ENCODE results near the gene HDAC9. TPM values are rescaled to one million over a fixed set of nuclear protein-coding genes. Genes with fewer than 3 reads are reported as not detected.

HDAC9 gene
- total and polyA plus RNA-seq, 2 donors (not counting 1 experiment from before 2014, with no cell fraction given): 2.9 to 7.9 TPM

GRCh38 chr7:18860221-18860620 lies 364.7 kb downstream of the HDAC9 start:
- Histone ChIP-seq H2AFZ (ENCODE audit: low read length) (no peak overlapping the region), H3K27me3 (ENCODE audit: control insufficient read depth, insufficient read depth, low read length) (no peaks in the 10 kb centered on the region), H3K4me3 (replicated peaks in 1 of 4; ENCODE audit: control extremely low read depth in 1 of 4, insufficient read depth in 1 of 4, low read depth in 3 of 4, low read length in 4 of 4) (no peak overlapping the region), H3K79me2 (ENCODE audit: control insufficient read depth, insufficient read depth, low read length) (no peaks in the 10 kb centered on the region), H3K4me2 (ENCODE audit: extremely low read depth, insufficient read depth, low read length) (no peak overlapping the region), H3K9me3 (ENCODE audit: control insufficient read depth, insufficient read depth, low read depth, low read length) (no peaks in the 10 kb centered on the region), H4K20me1 (ENCODE audit: control insufficient read depth, extremely low read depth, insufficient read depth, low read length) (no peaks in the 10 kb centered on the region), H3K9ac (ENCODE audit: insufficient read depth, low read length) (no peak overlapping the region), H3K36me3 (ENCODE audit: control insufficient read depth, insufficient read depth, low read length) (no peaks in the 10 kb centered on the region), H3K4me1 (ENCODE audit: control insufficient read depth, extremely low read depth, insufficient read depth, low read length) (no peaks in the 10 kb centered on the region), H3K27ac (ENCODE audit: insufficient read depth, low read length) (no peak overlapping the region)
- TF ChIP-seq EZH2 (IDR thresholded peaks at IDR 0.05; ENCODE audit: low read length, missing control alignments) (no peak), CTCF (conservative IDR thresholded peaks at IDR 0.05 in 1 of 2, IDR thresholded peaks at IDR 0.05 in 1 of 2; ENCODE audit: low read depth in 1 of 2, low read length in 2 of 2) (no peak)
- peak in 1 of 2 donors; percentile 48 for DNase-seq (ENCODE audit: low read depth in 2 of 2)

GRCh38 chr7:18861514-18862118 lies 366.1 kb downstream of the HDAC9 start:
- Histone ChIP-seq H3K4me1 (ENCODE audit: control insufficient read depth, extremely low read depth, insufficient read depth, low read length) (peaks cover 2% of the 10 kb centered on the region), H3K4me2 (ENCODE audit: extremely low read depth, insufficient read depth, low read length) (no peak overlapping the region), H3K36me3 (ENCODE audit: control insufficient read depth, insufficient read depth, low read length) (no peaks in the 10 kb centered on the region), H3K27ac (ENCODE audit: insufficient read depth, low read length) (no peak overlapping the region), H3K9me3 (ENCODE audit: control insufficient read depth, insufficient read depth, low read depth, low read length) (no peaks in the 10 kb centered on the region), H3K27me3 (ENCODE audit: control insufficient read depth, insufficient read depth, low read length) (no peaks in the 10 kb centered on the region), H2AFZ (ENCODE audit: low read length) (no peak overlapping the region), H3K79me2 (ENCODE audit: control insufficient read depth, insufficient read depth, low read length) (no peaks in the 10 kb centered on the region), H3K9ac (ENCODE audit: insufficient read depth, low read length) (no peak overlapping the region), H4K20me1 (ENCODE audit: control insufficient read depth, extremely low read depth, insufficient read depth, low read length) (no peaks in the 10 kb centered on the region), H3K4me3 (replicated peaks in 1 of 4; ENCODE audit: control extremely low read depth in 1 of 4, insufficient read depth in 1 of 4, low read depth in 3 of 4, low read length in 4 of 4) (no peak overlapping the region)
- peak; percentile 20 to 77 for DNase-seq (ENCODE audit: low read depth in 2 of 2)
- no peak for TF ChIP-seq EZH2 (IDR thresholded peaks at IDR 0.05; ENCODE audit: low read length, missing control alignments)
- TF ChIP-seq CTCF (conservative IDR thresholded peaks at IDR 0.05 in 1 of 2, IDR thresholded peaks at IDR 0.05 in 1 of 2; ENCODE audit: low read depth in 1 of 2, low read length in 2 of 2): no peak

GRCh38 chr7:18864967-18865366 lies 369.4 kb downstream of the HDAC9 start:
- Histone ChIP-seq H3K4me3 (replicated peaks in 1 of 4; ENCODE audit: control extremely low read depth in 1 of 4, insufficient read depth in 1 of 4, low read depth in 3 of 4, low read length in 4 of 4) (no peak overlapping the region), H3K27ac (ENCODE audit: insufficient read depth, low read length) (no peak overlapping the region), H3K9me3 (ENCODE audit: control insufficient read depth, insufficient read depth, low read depth, low read length) (no peaks in the 10 kb centered on the region), H3K27me3 (ENCODE audit: control insufficient read depth, insufficient read depth, low read length) (no peaks in the 10 kb centered on the region), H3K79me2 (ENCODE audit: control insufficient read depth, insufficient read depth, low read length) (no peaks in the 10 kb centered on the region), H3K4me2 (ENCODE audit: extremely low read depth, insufficient read depth, low read length) (no peak overlapping the region), H3K36me3 (ENCODE audit: control insufficient read depth, insufficient read depth, low read length) (no peaks in the 10 kb centered on the region), H4K20me1 (ENCODE audit: control insufficient read depth, extremely low read depth, insufficient read depth, low read length) (no peaks in the 10 kb centered on the region), H2AFZ (ENCODE audit: low read length) (no peak overlapping the region), H3K4me1 (ENCODE audit: control insufficient read depth, extremely low read depth, insufficient read depth, low read length) (peaks cover 4% of the 10 kb centered on the region), H3K9ac (ENCODE audit: insufficient read depth, low read length) (no peak overlapping the region)
- DNase-seq (ENCODE audit: low read depth in 2 of 2): no peak
- TF ChIP-seq EZH2 (IDR thresholded peaks at IDR 0.05; ENCODE audit: low read length, missing control alignments): no peak
- TF ChIP-seq CTCF (conservative IDR thresholded peaks at IDR 0.05 in 1 of 2, IDR thresholded peaks at IDR 0.05 in 1 of 2; ENCODE audit: low read depth in 1 of 2, low read length in 2 of 2): no peak

Data from fibroblast of lung (primary cell).